PC-3 (cell line): ENCODE measurements around the gene RNF4.

ENCODE experiments used
- EZH2 ChIP-seq: fragments of 300-600 bp; sonication (generic); IDR thresholded peaks from one replicate; pipeline ENCODE4 v1.6.1; 2017; ENCODE audit warnings: antibody characterized with exemption, mild to moderate bottlenecking, low read length; ENCODE audit not compliant: unreplicated experiment
- EZH2phosphoT487 ChIP-seq: fragments of 300-600 bp; sonication (generic); IDR thresholded peaks from 2 replicates; pipeline ENCODE4 v1.6.1; 2018; ENCODE audit warnings: mild to moderate bottlenecking, antibody characterized with exemption, low read length, borderline replicate concordance
- TF ChIP-seq, protein P1 (sequence below): fragments of 300-600 bp; sonication (generic); conservative IDR thresholded peaks from 2 replicates; pipeline ENCODE4 v1.5.1; 2017; ENCODE audit warnings: antibody characterized with exemption, low read depth, mild to moderate bottlenecking, low read length

DNA sequence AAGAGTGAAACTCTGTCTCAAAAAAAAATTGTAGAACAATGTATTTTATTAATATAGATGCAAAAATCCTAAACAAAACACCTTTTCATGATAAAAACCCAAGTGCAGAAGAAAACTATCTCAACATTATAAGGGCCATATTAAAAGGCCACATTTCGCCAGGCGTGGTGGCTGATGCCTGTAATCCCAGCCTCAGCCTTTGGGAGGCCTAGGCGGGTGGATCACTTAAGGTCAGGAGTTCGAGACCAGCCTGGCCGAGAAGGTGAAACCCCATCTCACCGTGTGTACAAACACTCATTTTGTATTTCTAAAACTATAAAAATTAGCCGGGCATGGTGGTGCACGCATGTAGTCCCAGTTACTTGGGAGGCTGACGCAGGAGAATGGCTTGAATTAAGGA lies 57.7 kb downstream of the RNF4 start:
- TF ChIP-seq, protein P1, sequence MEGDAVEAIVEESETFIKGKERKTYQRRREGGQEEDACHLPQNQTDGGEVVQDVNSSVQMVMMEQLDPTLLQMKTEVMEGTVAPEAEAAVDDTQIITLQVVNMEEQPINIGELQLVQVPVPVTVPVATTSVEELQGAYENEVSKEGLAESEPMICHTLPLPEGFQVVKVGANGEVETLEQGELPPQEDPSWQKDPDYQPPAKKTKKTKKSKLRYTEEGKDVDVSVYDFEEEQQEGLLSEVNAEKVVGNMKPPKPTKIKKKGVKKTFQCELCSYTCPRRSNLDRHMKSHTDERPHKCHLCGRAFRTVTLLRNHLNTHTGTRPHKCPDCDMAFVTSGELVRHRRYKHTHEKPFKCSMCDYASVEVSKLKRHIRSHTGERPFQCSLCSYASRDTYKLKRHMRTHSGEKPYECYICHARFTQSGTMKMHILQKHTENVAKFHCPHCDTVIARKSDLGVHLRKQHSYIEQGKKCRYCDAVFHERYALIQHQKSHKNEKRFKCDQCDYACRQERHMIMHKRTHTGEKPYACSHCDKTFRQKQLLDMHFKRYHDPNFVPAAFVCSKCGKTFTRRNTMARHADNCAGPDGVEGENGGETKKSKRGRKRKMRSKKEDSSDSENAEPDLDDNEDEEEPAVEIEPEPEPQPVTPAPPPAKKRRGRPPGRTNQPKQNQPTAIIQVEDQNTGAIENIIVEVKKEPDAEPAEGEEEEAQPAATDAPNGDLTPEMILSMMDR = no peak
- TF ChIP-seq EZH2 = no peak
- no peak for TF ChIP-seq EZH2phosphoT487
